OCI-LY7 (cell line): ENCODE results near the gene ZMIZ2.

Source experiments
- EZH2phosphoT487 ChIP-seq: fragments of 200-600 bp; sonication (generic); IDR thresholded peaks from 2 replicates; pipeline ENCODE4 v1.6.1; 2018; ENCODE audit warnings: low read depth, borderline replicate concordance, mild to moderate bottlenecking, mixed run types, antibody characterized with exemption, low read length, moderate library complexity, mixed read lengths
- TF ChIP-seq, protein P1 (sequence below): fragments of 200-600 bp; sonication (generic); conservative IDR thresholded peaks from 2 replicates; pipeline ENCODE4 v1.5.1; 2014; ENCODE audit warnings: mild to moderate bottlenecking, antibody characterized with exemption, low read length, moderate library complexity, mixed read lengths

DNA sequence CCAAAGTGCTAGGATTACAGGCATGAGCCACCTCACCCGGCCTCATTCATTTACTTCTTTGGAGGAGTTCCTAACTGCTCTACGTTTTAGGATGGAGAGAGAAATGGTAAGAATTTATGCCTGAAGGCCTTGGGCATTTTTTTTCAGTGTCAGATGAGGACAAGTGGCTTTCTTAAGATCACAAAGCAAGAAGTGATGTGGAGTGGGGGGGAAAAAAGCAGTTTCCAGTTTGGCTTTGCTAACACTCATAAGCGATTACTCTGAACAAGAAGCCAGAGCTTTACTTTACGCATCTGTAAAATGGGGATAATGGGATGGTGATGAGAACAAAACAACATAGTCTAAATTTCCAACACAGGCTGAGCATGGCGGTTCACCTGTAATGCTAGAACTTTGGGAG lies 45.3 kb downstream of the ZMIZ2 start:
- TF ChIP-seq, protein P1, sequence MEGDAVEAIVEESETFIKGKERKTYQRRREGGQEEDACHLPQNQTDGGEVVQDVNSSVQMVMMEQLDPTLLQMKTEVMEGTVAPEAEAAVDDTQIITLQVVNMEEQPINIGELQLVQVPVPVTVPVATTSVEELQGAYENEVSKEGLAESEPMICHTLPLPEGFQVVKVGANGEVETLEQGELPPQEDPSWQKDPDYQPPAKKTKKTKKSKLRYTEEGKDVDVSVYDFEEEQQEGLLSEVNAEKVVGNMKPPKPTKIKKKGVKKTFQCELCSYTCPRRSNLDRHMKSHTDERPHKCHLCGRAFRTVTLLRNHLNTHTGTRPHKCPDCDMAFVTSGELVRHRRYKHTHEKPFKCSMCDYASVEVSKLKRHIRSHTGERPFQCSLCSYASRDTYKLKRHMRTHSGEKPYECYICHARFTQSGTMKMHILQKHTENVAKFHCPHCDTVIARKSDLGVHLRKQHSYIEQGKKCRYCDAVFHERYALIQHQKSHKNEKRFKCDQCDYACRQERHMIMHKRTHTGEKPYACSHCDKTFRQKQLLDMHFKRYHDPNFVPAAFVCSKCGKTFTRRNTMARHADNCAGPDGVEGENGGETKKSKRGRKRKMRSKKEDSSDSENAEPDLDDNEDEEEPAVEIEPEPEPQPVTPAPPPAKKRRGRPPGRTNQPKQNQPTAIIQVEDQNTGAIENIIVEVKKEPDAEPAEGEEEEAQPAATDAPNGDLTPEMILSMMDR, result no peak
- TF ChIP-seq EZH2phosphoT487, result no peak
